Ishikawa (cell line): ENCODE results near the gene PNPLA2.

Experiments used
- CEBPB ChIP-seq: IDR thresholded peaks from 2 replicates; pipeline ENCODE4 v1.6.1; 2012
- CREB1 ChIP-seq: IDR thresholded peaks from 2 replicates; pipeline ENCODE4 v1.6.1; 2012; ENCODE audit warnings: low read depth
- EGR1 ChIP-seq: IDR thresholded peaks from 2 replicates; pipeline ENCODE4 v1.6.1; 2012
- EP300 ChIP-seq: IDR thresholded peaks from 2 replicates; pipeline ENCODE4 v1.6.1; 2012; ENCODE audit warnings: borderline replicate concordance
- FOXM1 ChIP-seq: IDR thresholded peaks from 2 replicates; pipeline ENCODE4 v1.6.1; 2012; ENCODE audit warnings: low read depth, borderline replicate concordance
- MAX ChIP-seq: IDR thresholded peaks from 2 replicates; pipeline ENCODE4 v1.6.1; 2012
- NFIC ChIP-seq: IDR thresholded peaks from 2 replicates; pipeline ENCODE4 v1.6.1; 2012
- RAD21 ChIP-seq: IDR thresholded peaks from 2 replicates; pipeline ENCODE4 v1.6.1; 2012; ENCODE audit warnings: low read depth
- REST ChIP-seq: IDR thresholded peaks from 2 replicates; pipeline ENCODE4 v1.6.1; 2012; ENCODE audit warnings: low read depth, mild to moderate bottlenecking
- TAF1 ChIP-seq: IDR thresholded peaks from 2 replicates; pipeline ENCODE4 v1.6.1; 2012; ENCODE audit warnings: low read depth, mild to moderate bottlenecking
- TCF12 ChIP-seq: IDR thresholded peaks from 2 replicates; pipeline ENCODE4 v1.6.1; 2012; ENCODE audit warnings: low read depth
- TEAD4 ChIP-seq: IDR thresholded peaks from 2 replicates; pipeline ENCODE4 v1.6.1; 2012
- YY1 ChIP-seq: IDR thresholded peaks from 2 replicates; pipeline ENCODE4 v1.6.1; 2012; ENCODE audit warnings: low read depth
- ZBTB7A ChIP-seq: IDR thresholded peaks from 2 replicates; pipeline ENCODE4 v1.6.1; 2012; ENCODE audit warnings: low read depth
- TF ChIP-seq, protein P1 (sequence below): IDR thresholded peaks from 2 replicates; pipeline ENCODE4 v1.6.1; 2012

Gene PNPLA2

DNA sequence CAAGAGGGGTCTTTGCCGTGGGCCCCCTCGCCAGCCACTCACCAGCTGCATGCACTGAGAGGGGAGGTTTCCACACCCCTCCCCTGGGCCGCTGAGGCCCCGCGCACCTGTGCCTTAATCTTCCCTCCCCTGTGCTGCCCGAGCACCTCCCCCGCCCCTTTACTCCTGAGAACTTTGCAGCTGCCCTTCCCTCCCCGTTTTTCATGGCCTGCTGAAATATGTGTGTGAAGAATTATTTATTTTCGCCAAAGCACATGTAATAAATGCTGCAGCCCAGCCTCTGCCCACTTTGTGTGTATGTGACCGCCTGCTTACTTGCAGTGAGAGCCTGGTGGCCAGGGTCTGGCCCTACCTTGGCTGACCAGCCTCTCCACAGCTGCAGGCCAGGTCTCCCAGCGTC, 6.2 kb downstream of the PNPLA2 start:
- TF ChIP-seq TCF12 = no peak
- no peak for TF ChIP-seq EGR1
- TF ChIP-seq CEBPB = no peak
- TF ChIP-seq RAD21 = no peak
- TF ChIP-seq, protein P1, sequence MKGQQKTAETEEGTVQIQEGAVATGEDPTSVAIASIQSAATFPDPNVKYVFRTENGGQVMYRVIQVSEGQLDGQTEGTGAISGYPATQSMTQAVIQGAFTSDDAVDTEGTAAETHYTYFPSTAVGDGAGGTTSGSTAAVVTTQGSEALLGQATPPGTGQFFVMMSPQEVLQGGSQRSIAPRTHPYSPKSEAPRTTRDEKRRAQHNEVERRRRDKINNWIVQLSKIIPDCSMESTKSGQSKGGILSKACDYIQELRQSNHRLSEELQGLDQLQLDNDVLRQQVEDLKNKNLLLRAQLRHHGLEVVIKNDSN = no peak
- TF ChIP-seq FOXM1 = no peak
- TF ChIP-seq EP300 = no peak
- TF ChIP-seq CREB1 = no peak
- no peak for TF ChIP-seq REST
- TF ChIP-seq NFIC = no peak
- TF ChIP-seq MAX = no peak
- TF ChIP-seq TAF1 = no peak

GRCh38 chr11:825366-826226, 6.9 kb downstream of the PNPLA2 start:
- TF ChIP-seq, protein P1 = no peak
- TF ChIP-seq EGR1 = no peak
- no peak for TF ChIP-seq FOXM1
- TF ChIP-seq TEAD4 = no peak
- no peak for TF ChIP-seq EP300
- TF ChIP-seq CREB1 = no peak
- no peak for TF ChIP-seq REST
- no peak for TF ChIP-seq TCF12
- no peak for TF ChIP-seq TAF1
- no peak for TF ChIP-seq ZBTB7A

GRCh38 chr11:826227-826621, 7.5 kb downstream of the PNPLA2 start:
- TF ChIP-seq REST (no peak), FOXM1 (no peak), MAX (no peak), TEAD4 (no peak), CEBPB (no peak), TCF12 (no peak), ZBTB7A (no peak), EGR1 (no peak), YY1 (no peak), EP300 (no peak), TAF1 (no peak), RAD21 (no peak), CREB1 (no peak)
- TF ChIP-seq, protein P1 = no peak

GRCh38 chr11:826836-827145, 8.1 kb downstream of the PNPLA2 start:
- TF ChIP-seq, protein P1 = no peak
- no peak for TF ChIP-seq CEBPB
- no peak for TF ChIP-seq REST
- no peak for TF ChIP-seq EGR1
- TF ChIP-seq TAF1 = no peak
